CD14-positive monocyte (primary cell): Measurements from ENCODE around the gene TMEM238L. TPM values are rescaled to one million over a fixed set of nuclear protein-coding genes. Genes with fewer than 3 reads are reported as not detected.

ENCODE experiments used
- DNase-seq, 3 donors: peaks; one replicate each; pipeline ENCODE4 v3.0.0-alpha.2; 2011 to 2022
- H2AFZ ChIP-seq: 2 replicates; pipeline ENCODE4 v1.6.0; 2012; ENCODE audit warnings: mild to moderate bottlenecking, low read depth, low read length, inconsistent platforms; ENCODE audit not compliant: insufficient read depth, poor library complexity, severe bottlenecking
- H3K27ac ChIP-seq, 2 donors: 1 replicate in 1 of 2; 2 replicates in 1 of 2; pipeline ENCODE4 v1.5.1; 2012 to 2013; ENCODE audit warnings: low read length in 2 of 2, control low read depth in 1 of 2, inconsistent platforms in 1 of 2, low read depth in 1 of 2, mild to moderate bottlenecking in 1 of 2
- H3K27me3 ChIP-seq, 2 donors: one replicate each; pipeline versions ENCODE4 v1.6.0 to v1.6.1; 2011 to 2013; ENCODE audit warnings: low read length in 2 of 2; ENCODE audit not compliant: control insufficient read depth in 2 of 2, insufficient read depth in 2 of 2
- H3K36me3 ChIP-seq, 2 donors: replicated peaks in 1 of 2; 1 replicate in 1 of 2; 2 replicates in 1 of 2; pipeline versions ENCODE4 v1.5.1 to v1.6.1; 2012 to 2013; ENCODE audit warnings: low read length in 2 of 2, control low read depth in 1 of 2, inconsistent platforms in 1 of 2, mild to moderate bottlenecking in 1 of 2; ENCODE audit not compliant: insufficient read depth in 2 of 2, control insufficient read depth in 1 of 2
- H3K4me1 ChIP-seq, 2 donors: 1 replicate in 1 of 2; 2 replicates in 1 of 2; pipeline versions ENCODE4 v1.5.1 to v1.6.1; 2012 to 2013; ENCODE audit warnings: low read length in 2 of 2, control low read depth in 1 of 2, inconsistent platforms in 1 of 2, mild to moderate bottlenecking in 1 of 2, moderate library complexity in 1 of 2; ENCODE audit not compliant: insufficient read depth in 2 of 2, control insufficient read depth in 1 of 2
- H3K4me2 ChIP-seq: replicated peaks from 2 replicates; pipeline ENCODE3; 2012; ENCODE audit warnings: low read length, moderate library complexity, mild to moderate bottlenecking; ENCODE audit not compliant: poor library complexity, severe bottlenecking; ENCODE audit errors: extremely low read depth
- H3K4me3 ChIP-seq, 3 experiments: fragments of 200-600 bp in 1 of 3; sonication (generic) in 1 of 3; replicated peaks in 1 of 3; 1 replicate in 2 of 3; 2 replicates in 1 of 3; pipeline ENCODE4 v1.5.1; 2011 to 2013; ENCODE audit warnings: low read length in 3 of 3, mild to moderate bottlenecking in 3 of 3, control low read depth in 2 of 3, low read depth in 2 of 3, inconsistent platforms in 1 of 3, moderate library complexity in 1 of 3
- H3K79me2 ChIP-seq: 2 replicates; pipeline ENCODE4 v1.6.0; 2012; ENCODE audit warnings: mild to moderate bottlenecking, control low read depth, inconsistent platforms, low read length, moderate library complexity; ENCODE audit not compliant: insufficient read depth
- H3K9ac ChIP-seq: 2 replicates; pipeline ENCODE4 v1.6.0; 2017; ENCODE audit warnings: low read length, mild to moderate bottlenecking; ENCODE audit not compliant: insufficient read depth, poor library complexity, severe bottlenecking
- H3K9me3 ChIP-seq, 2 donors: replicated peaks in 1 of 2; 1 replicate in 1 of 2; 2 replicates in 1 of 2; pipeline versions ENCODE4 v1.5.1 to v1.6.1; 2012 to 2013; ENCODE audit warnings: low read length in 2 of 2, control low read depth in 1 of 2; ENCODE audit not compliant: control insufficient read depth in 1 of 2, insufficient read depth in 1 of 2
- H4K20me1 ChIP-seq: 2 replicates; pipeline ENCODE4 v1.6.0; 2012; ENCODE audit warnings: mild to moderate bottlenecking, low read length, control low read depth, moderate library complexity; ENCODE audit not compliant: insufficient read depth
- H3K27ac Mint-ChIP-seq, 7 donors: one replicate each; pipeline ENCODE4 v1.8.0; 2020; ENCODE audit warnings: mild to moderate bottlenecking in 7 of 7, mixed read lengths in 7 of 7, moderate library complexity in 6 of 7, inconsistent platforms in 2 of 7
- H3K27me3 Mint-ChIP-seq, 3 donors: one replicate each; pipeline ENCODE4 v1.8.0; 2021 to 2022; ENCODE audit warnings: low read depth in 3 of 3, mild to moderate bottlenecking in 3 of 3, mixed read lengths in 3 of 3, moderate library complexity in 3 of 3, inconsistent platforms in 1 of 3
- H3K36me3 Mint-ChIP-seq, 2 donors: one replicate each; pipeline ENCODE4 v1.8.0; 2020; ENCODE audit warnings: mixed read lengths in 2 of 2, inconsistent platforms in 1 of 2, mild to moderate bottlenecking in 1 of 2
- H3K4me1 Mint-ChIP-seq: one replicate; pipeline ENCODE4 v1.8.0; 2020; ENCODE audit warnings: mild to moderate bottlenecking, mixed read lengths
- H3K4me3 Mint-ChIP-seq, 2 donors: one replicate each; pipeline ENCODE4 v1.8.0; 2020; ENCODE audit warnings: mild to moderate bottlenecking in 2 of 2, mixed read lengths in 2 of 2, moderate library complexity in 1 of 2
- H3K9me3 Mint-ChIP-seq, 7 donors: one replicate each; pipeline ENCODE4 v1.8.0; 2020 to 2022; ENCODE audit warnings: mixed read lengths in 7 of 7, mild to moderate bottlenecking in 6 of 7, moderate library complexity in 6 of 7, inconsistent platforms in 2 of 7
- WGBS: methylation state at CpG from one replicate; pipeline ENCODE4 v1.1.5; 2013; ENCODE audit warnings: missing lambda C conversion rate; ENCODE audit not compliant: insufficient coverage; 5-methylcytosine and 5-hydroxymethylcytosine counted together
- intact Hi-C, 2 donors: fragments of 100-400 bp; cut with micrococcal nuclease; formaldehyde crosslinking; loops; one replicate each; pipeline versions ENCODE4 v1.15.0 to v1.15.1; 2023
- polyA plus RNA-seq, 3 donors: library from polyadenylated mRNA; depleted of rRNA in 1 of 3; unstranded in 2 of 3; stranded (reverse) in 1 of 3; fragments of 300-500 nt in 2 of 3; fragments of >200 nt in 1 of 3; fragmentation: Illumina TruSeq in 2 of 3; gene quantifications; 1 replicate in 2 of 3; 2 replicates in 1 of 3; pipeline ENCODE4 v1.2.3, GENCODE V29; 2012 to 2021
- TF ChIP-seq, protein P1 (sequence below): fragments of 200-600 bp; IDR thresholded peaks from one replicate; pipeline ENCODE4 v1.8.0; 2022; ENCODE audit warnings: antibody characterized with exemption, mild to moderate bottlenecking

Gene TMEM238L
- polyA plus RNA-seq, 3 donors: not detected

DNA sequence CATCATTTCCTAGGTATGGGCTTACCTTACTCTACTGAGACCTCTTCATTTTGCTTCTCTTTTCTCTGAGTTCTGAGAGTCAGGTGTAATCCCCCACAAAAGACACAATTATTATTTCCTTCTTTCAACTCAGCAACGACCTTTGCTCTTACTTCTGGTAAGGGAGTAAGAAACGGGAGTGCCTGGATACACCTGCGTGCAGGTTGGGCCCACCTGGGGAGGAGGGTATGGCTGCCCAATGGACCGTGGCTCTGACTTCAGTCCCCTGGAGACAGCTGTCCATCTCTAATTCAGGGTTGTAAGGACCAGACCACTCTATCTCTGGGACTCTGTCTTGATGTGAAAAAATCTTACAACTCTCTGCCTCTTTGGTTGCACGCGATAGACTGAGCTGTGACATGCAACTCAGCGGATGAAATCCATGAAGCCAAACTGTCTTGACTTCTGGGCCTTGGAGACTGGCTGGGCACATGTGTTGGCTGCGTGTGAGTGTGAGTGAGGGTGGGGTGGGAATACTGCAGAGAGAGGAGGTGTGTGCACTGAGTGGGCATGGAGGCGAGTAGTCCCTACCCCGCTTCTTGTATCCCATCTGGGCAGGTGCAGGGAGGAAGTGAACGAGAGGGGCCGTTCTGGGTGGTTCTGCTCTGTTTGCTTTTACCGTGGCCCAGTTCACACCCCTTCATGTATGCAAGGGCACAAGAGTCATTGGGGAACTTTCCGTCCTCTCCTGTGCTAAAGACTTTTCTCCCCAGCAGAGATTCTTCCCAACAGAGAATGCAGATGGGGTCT, 1.2 kb downstream of the TMEM238L start:
- no peaks in the 10 kb centered on the region for H3K36me3 Mint-ChIP-seq
- H3K36me3 ChIP-seq: no peaks in the 10 kb centered on the region
- intact Hi-C loops: no loop called here
- H3K4me1 ChIP-seq: no peaks in the 10 kb centered on the region
- no peak overlapping the region for H3K27ac ChIP-seq
- no peak overlapping the region for H3K4me3 Mint-ChIP-seq
- H3K4me1 Mint-ChIP-seq: peaks cover 9% of the 10 kb centered on the region
- H3K27me3 Mint-ChIP-seq: peaks cover 0 to 2% (median 0%) of the 10 kb centered on the region in 3 donors
- no peak overlapping the region for H3K27ac Mint-ChIP-seq
- H4K20me1 ChIP-seq: no peaks in the 10 kb centered on the region
- no peak overlapping the region for H3K9ac ChIP-seq
- no peaks in the 10 kb centered on the region for H3K9me3 ChIP-seq
- H2AFZ ChIP-seq: no peak overlapping the region
- no peaks in the 10 kb centered on the region for H3K79me2 ChIP-seq
- no peak overlapping the region for H3K4me3 ChIP-seq
- H3K9me3 Mint-ChIP-seq: peaks cover 0 to 1% (median 0%) of the 10 kb centered on the region in 7 donors
- WGBS: 94% methylated on average over 8 of the region's 14 CpGs
- TF ChIP-seq, protein P1, sequence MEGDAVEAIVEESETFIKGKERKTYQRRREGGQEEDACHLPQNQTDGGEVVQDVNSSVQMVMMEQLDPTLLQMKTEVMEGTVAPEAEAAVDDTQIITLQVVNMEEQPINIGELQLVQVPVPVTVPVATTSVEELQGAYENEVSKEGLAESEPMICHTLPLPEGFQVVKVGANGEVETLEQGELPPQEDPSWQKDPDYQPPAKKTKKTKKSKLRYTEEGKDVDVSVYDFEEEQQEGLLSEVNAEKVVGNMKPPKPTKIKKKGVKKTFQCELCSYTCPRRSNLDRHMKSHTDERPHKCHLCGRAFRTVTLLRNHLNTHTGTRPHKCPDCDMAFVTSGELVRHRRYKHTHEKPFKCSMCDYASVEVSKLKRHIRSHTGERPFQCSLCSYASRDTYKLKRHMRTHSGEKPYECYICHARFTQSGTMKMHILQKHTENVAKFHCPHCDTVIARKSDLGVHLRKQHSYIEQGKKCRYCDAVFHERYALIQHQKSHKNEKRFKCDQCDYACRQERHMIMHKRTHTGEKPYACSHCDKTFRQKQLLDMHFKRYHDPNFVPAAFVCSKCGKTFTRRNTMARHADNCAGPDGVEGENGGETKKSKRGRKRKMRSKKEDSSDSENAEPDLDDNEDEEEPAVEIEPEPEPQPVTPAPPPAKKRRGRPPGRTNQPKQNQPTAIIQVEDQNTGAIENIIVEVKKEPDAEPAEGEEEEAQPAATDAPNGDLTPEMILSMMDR: no peak
- no peak for DNase-seq
- H3K4me2 ChIP-seq: no peak overlapping the region
- no peaks in the 10 kb centered on the region for H3K27me3 ChIP-seq

DNA sequence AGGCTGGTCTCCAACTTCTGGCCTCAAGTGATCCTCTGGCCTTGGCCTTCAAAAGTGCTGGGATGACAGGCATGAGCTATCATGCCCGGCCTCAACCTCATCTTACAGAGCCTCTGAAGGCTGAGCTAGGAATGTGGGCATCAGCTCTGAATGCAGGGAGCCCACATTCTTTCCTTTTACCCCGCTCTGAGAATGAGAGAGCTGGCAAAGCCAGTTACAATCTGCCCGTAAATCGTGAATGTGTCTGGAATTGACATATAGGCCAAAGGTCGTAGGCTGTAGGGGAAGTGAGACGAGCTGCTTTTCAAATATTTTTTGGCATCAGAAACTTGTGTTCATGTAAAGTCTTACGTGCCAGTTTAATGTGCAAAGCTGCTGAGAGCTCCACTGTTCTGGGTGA, 4.5 kb downstream of the TMEM238L start:
- Histone ChIP-seq H3K27me3 (no peaks in the 10 kb centered on the region), H3K9ac (no peak overlapping the region), H4K20me1 (no peaks in the 10 kb centered on the region), H3K4me3 (no peak overlapping the region), H3K4me2 (no peak overlapping the region), H3K4me1 (no peaks in the 10 kb centered on the region), H3K27ac (no peak overlapping the region), H2AFZ (no peak overlapping the region), H3K36me3 (no peaks in the 10 kb centered on the region), H3K79me2 (no peaks in the 10 kb centered on the region), H3K9me3 (no peaks in the 10 kb centered on the region)
- H3K4me1 Mint-ChIP-seq: peaks cover 9% of the 10 kb centered on the region
- DNase-seq: no peak
- peaks cover 0 to 1% (median 0%) of the 10 kb centered on the region in 7 donors for H3K9me3 Mint-ChIP-seq
- WGBS: 78% methylated on average over 6 of the region's 7 CpGs
- peak overlapping the region in 1 of 7 donors; percentile 21 for H3K27ac Mint-ChIP-seq
- TF ChIP-seq, protein P1: no peak
- no peak overlapping the region for H3K4me3 Mint-ChIP-seq
- peaks cover 0 to 2% (median 0%) of the 10 kb centered on the region in 3 donors for H3K27me3 Mint-ChIP-seq
- intact Hi-C loops: no loop called here
- H3K36me3 Mint-ChIP-seq: no peaks in the 10 kb centered on the region
